ENCODE measurements around the gene CCSAP.

The CCSAP gene, protein sequence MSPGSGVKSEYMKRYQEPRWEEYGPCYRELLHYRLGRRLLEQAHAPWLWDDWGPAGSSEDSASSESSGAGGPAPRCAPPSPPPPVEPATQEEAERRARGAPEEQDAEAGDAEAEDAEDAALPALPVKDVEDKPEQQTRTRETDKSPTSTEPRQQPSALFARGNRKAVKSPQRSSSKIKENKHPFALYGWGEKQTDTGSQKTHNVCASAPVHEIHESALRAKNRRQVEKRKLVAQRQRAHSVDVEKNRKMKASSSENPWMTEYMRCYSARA

DNA sequence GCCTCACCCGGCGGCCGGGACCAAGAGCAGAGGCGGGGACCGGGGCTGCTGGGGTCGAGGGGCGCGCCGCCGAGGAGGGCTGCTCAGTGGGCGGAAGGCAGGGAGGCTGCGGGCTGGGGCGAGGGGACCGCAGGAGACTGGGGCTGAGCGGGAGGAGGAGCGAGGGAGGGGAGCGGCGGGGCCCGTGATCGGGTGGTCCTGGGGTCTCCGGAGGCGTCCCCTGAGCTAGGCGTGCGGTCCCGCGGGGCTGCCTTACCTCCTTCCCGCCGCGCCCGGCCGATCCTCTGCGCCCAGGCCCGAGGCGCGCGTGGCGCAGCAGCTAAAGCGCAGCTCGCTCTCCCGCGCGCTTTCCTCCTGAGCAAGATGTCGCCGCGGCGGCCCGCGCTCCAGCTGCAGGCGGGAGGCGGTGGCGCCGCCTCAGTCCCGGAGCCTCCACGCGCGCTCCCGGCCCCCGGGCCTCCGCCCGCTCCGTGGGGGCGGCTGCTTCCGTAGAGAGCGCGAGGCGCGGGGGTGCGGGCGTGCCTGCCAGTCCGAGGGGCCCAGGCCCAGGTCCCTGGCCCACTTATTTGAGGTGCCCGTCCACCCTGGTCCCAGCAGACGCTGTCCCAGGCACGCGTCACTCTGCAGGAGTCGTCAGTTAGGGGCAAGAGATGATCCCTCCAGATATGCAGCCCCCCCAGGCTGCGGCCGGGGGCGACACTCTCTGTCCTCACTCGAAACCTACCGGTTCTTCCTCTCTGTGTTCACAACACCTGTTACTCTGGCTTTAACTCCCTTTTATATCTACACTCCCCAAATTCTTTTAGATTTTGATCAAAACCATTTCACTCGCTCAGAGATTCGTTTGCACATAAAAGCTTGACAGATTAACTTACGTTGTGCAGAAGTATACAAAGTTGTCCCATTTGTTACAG is at the start of gene CCSAP:
Gene CCSAP (minus strand): TSS at position 392 of the 914 bp plus-strand sequence. CDS start 582 bp downstream, outside the sequence.
- peaks cover 0 to 4% (median 0%) of the 10 kb centered on the region in 11 experiments; a peak in 1 of 22 replicates for H3K27me3 ChIP-seq
- peak within 1 kb of the TSS; percentile 87 to 98 (median 95) for H3K4me2 ChIP-seq
- H3K9ac ChIP-seq, result peak within 1 kb of the TSS; percentile 85 to 91 (median 89)
- peaks cover 32 to 48% (median 44%) of the 10 kb centered on the region in 10 experiments for H3K4me1 ChIP-seq
- H3K4me3 ChIP-seq, result peak within 1 kb of the TSS; percentile 72 to 92 (median 80)
- no peak for TF ChIP-seq Cebpa-rat (IDR thresholded peaks at IDR 0.05)
- H3K27ac ChIP-seq, result peak within 1 kb of the TSS; percentile 78 to 93 (median 86)
- H4K20me1 ChIP-seq, result peaks cover 0 to 23% (median 0%) of the 10 kb centered on the region in 11 experiments; a peak in 5 of 22 replicates
- no peaks in the 10 kb centered on the region for H3K36me3 ChIP-seq
- no peaks in the 10 kb centered on the region for H3K9me3 ChIP-seq (replicated peaks in 1 of 11)

DNA sequence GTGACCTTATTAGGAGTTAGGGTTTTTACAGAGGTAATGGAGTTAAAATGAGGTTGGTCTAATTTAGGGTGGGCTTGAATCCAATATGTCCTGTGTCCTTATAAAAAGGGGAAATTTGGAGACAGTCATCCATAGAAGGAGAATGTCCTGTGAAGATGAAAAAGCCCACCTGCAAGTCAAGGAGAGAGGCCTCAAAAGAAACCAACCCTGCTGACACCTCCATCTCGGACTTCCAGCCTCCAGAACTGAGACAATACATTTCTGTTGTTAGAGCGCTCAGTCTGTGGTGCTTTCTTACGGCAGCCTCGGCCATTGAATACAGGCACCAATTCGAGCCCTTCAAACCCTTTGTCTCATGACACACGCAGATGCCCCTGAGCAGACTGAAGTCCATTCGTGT is 47.3 kb upstream of the CCSAP start:
- no peaks in the 10 kb centered on the region for H4K20me1 ChIP-seq
- no peak overlapping the region for H3K27ac ChIP-seq
- peaks cover 4 to 12% (median 6%) of the 10 kb centered on the region in 11 experiments; a peak in 19 of 22 replicates for H3K9me3 ChIP-seq (replicated peaks in 1 of 11)
- no peaks in the 10 kb centered on the region for H3K36me3 ChIP-seq
- H3K9ac ChIP-seq, result no peak overlapping the region
- peaks cover 0 to 14% (median 7%) of the 10 kb centered on the region in 10 experiments; a peak in 8 of 20 replicates for H3K4me1 ChIP-seq
- H3K4me3 ChIP-seq, result no peak overlapping the region
- no peak overlapping the region for H3K4me2 ChIP-seq
- no peak for TF ChIP-seq Cebpa-rat (IDR thresholded peaks at IDR 0.05)
- no peaks in the 10 kb centered on the region for H3K27me3 ChIP-seq

DNA sequence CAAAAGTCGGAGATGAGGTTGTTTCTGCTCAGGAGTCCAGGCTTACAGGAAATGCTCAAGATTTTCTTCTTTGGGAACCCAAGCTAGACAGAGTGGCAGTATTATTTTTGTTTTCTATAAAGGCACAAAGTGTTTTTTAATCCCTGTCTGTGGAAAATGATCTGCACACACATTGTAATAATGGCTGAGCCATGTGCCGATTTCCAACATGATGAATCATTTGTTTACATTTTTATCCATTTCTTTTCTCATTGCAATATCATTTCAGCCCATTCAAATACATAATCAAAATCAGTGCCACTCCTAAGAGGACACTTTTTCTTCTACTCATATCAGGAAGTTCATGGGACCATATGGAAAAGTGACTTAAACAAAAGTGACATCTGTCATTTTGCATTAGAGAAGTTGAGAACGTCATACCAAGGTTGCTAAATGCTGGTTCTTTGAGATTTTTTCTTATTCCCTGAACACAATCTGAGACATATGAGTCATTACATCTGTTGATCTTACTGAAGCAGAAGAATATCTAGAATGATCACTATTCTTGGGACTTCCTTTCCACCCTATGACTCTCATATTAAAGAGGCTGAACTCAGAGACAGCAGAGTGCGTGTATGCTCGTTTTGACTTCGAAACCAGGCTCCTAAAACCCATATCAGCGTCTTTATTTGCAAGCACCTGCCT is 46.2 kb upstream of the CCSAP start:
- Histone ChIP-seq H3K36me3 (no peaks in the 10 kb centered on the region), H4K20me1 (no peaks in the 10 kb centered on the region), H3K4me3 (no peak overlapping the region), H3K27ac (no peak overlapping the region), H3K27me3 (no peaks in the 10 kb centered on the region), H3K4me1 (peaks cover 0 to 14% (median 7%) of the 10 kb centered on the region in 10 experiments; a peak in 8 of 20 replicates), H3K4me2 (peak overlapping the region in 1 of 11 experiments; percentile 46; a peak in 3 of 22 replicates), H3K9ac (no peak overlapping the region), H3K9me3 (replicated peaks in 1 of 11) (peaks cover 0 to 4% (median 0%) of the 10 kb centered on the region in 11 experiments; a peak in 1 of 22 replicates)
- no peak for TF ChIP-seq Cebpa-rat (IDR thresholded peaks at IDR 0.05)

DNA sequence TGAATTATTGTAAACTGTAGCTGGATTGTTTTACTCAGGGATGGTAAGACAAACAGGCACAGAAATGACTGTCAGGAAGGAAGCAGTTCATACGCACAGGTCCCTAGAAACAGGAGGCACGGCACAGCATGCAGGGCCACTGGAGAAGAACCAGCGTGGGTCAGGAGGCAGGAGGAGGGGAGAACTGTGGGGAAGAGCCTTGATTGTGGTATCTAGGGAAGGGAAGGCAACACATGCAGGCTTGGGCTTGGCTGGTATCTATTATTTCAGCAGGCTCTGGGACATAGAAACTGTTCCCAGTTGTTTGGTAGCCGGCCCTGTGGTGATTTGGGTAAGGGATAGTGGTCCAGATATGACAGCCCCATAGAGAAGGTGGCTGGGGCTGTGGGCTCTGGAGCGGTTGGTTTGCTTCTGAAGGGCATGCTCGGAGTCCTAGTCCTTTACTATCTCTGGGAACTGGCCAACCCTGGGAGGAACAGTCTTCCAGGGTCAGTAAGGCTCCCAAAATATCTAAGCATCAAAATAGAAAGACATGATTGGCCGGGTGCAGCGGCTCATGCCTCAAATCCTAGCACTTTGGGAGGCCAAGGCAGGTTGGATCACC is 43.1 kb upstream of the CCSAP start:
- no peak for TF ChIP-seq Cebpa-rat (IDR thresholded peaks at IDR 0.05)
- Histone ChIP-seq H3K27ac (no peak overlapping the region), H3K4me2 (no peak overlapping the region), H4K20me1 (no peaks in the 10 kb centered on the region), H3K9ac (no peak overlapping the region), H3K27me3 (no peaks in the 10 kb centered on the region), H3K36me3 (no peaks in the 10 kb centered on the region), H3K4me3 (no peak overlapping the region), H3K9me3 (replicated peaks in 1 of 11) (peaks cover 0 to 4% (median 0%) of the 10 kb centered on the region in 11 experiments; a peak in 1 of 22 replicates), H3K4me1 (peaks cover 0 to 14% (median 11%) of the 10 kb centered on the region in 10 experiments; a peak in 12 of 20 replicates)

DNA sequence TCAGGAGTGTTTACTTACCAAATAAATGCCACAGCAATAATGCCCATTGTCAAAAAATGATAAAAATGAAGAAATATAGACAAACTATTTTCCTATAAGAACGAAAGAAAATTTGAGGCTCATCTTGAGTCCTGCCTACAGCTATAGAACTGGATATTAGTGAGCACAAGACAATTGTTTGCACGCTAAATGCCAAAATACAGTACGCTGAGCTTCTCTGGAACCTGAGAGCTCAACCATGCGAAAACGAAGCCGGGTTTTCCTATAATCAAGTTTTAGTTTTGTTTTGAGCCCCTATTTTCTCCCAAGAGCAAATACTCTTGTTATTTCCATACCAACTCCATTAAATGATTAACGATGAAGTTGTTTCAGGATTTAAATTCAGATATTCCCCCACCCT is 42.0 kb upstream of the CCSAP start:
- TF ChIP-seq Cebpa-rat (IDR thresholded peaks at IDR 0.05), result no peak
- no peaks in the 10 kb centered on the region for H4K20me1 ChIP-seq
- H3K27me3 ChIP-seq, result no peaks in the 10 kb centered on the region
- H3K27ac ChIP-seq, result no peak overlapping the region
- H3K4me2 ChIP-seq, result no peak overlapping the region
- H3K4me1 ChIP-seq, result peaks cover 0 to 20% (median 15%) of the 10 kb centered on the region in 10 experiments; a peak in 14 of 20 replicates
- H3K36me3 ChIP-seq, result no peaks in the 10 kb centered on the region
- no peak overlapping the region for H3K9ac ChIP-seq
- H3K4me3 ChIP-seq, result no peak overlapping the region
- H3K9me3 ChIP-seq (replicated peaks in 1 of 11), result no peaks in the 10 kb centered on the region

DNA sequence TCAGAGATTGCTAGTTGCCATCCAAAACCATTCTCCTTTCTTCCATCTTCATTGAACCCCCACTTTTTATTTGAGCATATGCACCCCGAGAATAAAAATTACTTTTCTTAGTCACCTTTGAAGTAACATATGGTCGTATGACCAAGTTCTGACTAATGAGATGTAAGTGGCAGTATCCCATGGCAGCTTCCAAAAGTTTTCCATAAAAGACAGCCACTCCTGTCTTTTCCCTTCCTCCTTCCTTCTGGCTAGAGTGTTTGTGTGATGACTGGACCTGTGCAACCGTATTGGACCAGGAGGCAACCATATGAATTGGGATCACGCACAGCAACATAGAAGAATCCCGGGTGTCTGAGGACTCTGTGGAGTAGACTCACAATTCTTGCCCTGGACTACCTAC is 41.1 kb upstream of the CCSAP start:
- no peaks in the 10 kb centered on the region for H3K27me3 ChIP-seq
- no peaks in the 10 kb centered on the region for H4K20me1 ChIP-seq
- H3K36me3 ChIP-seq, result no peaks in the 10 kb centered on the region
- no peaks in the 10 kb centered on the region for H3K9me3 ChIP-seq (replicated peaks in 1 of 11)
- no peak for TF ChIP-seq Cebpa-rat (IDR thresholded peaks at IDR 0.05)
- H3K4me3 ChIP-seq, result no peak overlapping the region
- no peak overlapping the region for H3K9ac ChIP-seq
- peaks cover 0 to 20% (median 15%) of the 10 kb centered on the region in 10 experiments; a peak in 12 of 20 replicates for H3K4me1 ChIP-seq
- H3K27ac ChIP-seq, result no peak overlapping the region
- H3K4me2 ChIP-seq, result no peak overlapping the region

DNA sequence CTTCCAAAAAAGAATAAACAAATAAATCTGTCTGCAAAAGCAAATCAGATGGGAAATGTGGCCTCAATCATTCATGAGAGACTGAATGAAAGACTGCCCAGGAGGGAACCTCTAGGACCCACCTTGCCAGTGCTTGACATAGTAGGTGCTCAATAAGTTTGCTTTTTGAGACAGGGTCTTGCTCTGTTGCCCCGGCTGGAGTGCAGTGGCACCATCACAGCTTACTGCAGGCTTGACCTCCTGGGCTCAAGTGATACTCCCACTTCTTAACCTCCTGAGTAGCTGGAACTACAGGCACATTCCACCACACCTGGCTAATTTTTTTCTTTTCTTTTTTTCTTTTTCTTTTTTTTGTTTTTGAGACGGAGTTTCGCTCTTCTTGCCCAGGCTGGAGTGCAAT is 40.3 kb upstream of the CCSAP start:
- no peaks in the 10 kb centered on the region for H3K36me3 ChIP-seq
- H3K4me3 ChIP-seq, result no peak overlapping the region
- H3K9me3 ChIP-seq (replicated peaks in 1 of 11), result no peaks in the 10 kb centered on the region
- no peaks in the 10 kb centered on the region for H3K27me3 ChIP-seq
- no peaks in the 10 kb centered on the region for H4K20me1 ChIP-seq
- no peak overlapping the region for H3K9ac ChIP-seq
- peaks cover 0 to 17% (median 13%) of the 10 kb centered on the region in 10 experiments; a peak in 11 of 20 replicates for H3K4me1 ChIP-seq
- no peak overlapping the region for H3K4me2 ChIP-seq
- no peak overlapping the region for H3K27ac ChIP-seq
- TF ChIP-seq Cebpa-rat (IDR thresholded peaks at IDR 0.05), result no peak

DNA sequence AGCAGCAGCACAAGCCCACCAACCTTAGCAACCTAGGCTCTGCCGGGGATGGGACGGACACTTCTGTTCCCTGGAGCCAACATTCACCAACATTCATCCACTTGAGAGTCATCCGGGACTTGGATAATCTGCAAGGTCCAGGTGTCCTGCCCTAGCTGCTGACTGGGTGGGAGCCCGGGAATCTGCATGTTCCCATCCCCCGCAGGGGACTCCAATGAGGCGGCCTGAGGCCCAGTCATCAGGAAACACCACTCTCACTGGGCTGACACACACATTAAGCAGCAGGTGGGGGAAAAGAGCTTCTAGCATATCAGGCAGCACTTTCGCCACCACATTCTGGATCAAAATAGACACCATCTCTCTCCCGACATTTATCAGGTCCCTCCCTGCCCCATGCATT is 38.4 kb upstream of the CCSAP start:
- Histone ChIP-seq H3K27ac (no peak overlapping the region), H3K4me3 (no peak overlapping the region), H3K9ac (no peak overlapping the region), H3K27me3 (no peaks in the 10 kb centered on the region), H3K9me3 (replicated peaks in 1 of 11) (no peaks in the 10 kb centered on the region), H3K4me2 (peak overlapping the region in 5 of 11 experiments; percentile 7 to 55 (median 31); a peak in 5 of 22 replicates), H3K4me1 (peaks cover 0 to 13% (median 9%) of the 10 kb centered on the region in 10 experiments; a peak in 10 of 20 replicates), H3K36me3 (no peaks in the 10 kb centered on the region), H4K20me1 (no peaks in the 10 kb centered on the region)
- TF ChIP-seq Cebpa-rat (IDR thresholded peaks at IDR 0.05), result no peak

Data from BLaER1 treated with 17β-estradiol and CSF1 and Interleukin-3, amounts not matched to agents 10 nM and 100 nM (cell line).